Lung microvascular endothelial cell (primary cell): ENCODE measurements around the gene FAM9C. TPM values are rescaled to one million over a fixed set of nuclear protein-coding genes. Genes with fewer than 3 reads are reported as not detected.
"Not testable (repeated sequence)": the region's sequence is repeated elsewhere in the genome, so short reads cannot be mapped to it uniquely, and the experiment has no call there.

ENCODE experiments used
- DNase-seq, 2 donors: peaks; one replicate each; pipeline versions ENCODE4 v3.0.0 to v3.0.0-alpha.2; 2010; ENCODE audit warnings: low read depth in 2 of 2
- total RNA-seq: library from RNA; depleted of rRNA; stranded (reverse); fragments of >200 nt; gene quantifications from 2 replicates; pipeline ENCODE4 v1.2.1, GENCODE V29; 2014

FAM9C gene
- total RNA-seq, 1 donor from 2014 or later = not detected

GRCh38 chrX:13076176-13076961 is 31.9 kb upstream of the FAM9C start:
- peak in 1 of 2 donors; percentile 35 for DNase-seq

- no peak for DNase-seq
Measured at GRCh38 chrX:13074297-13075262, 30.2 kb upstream of the FAM9C start.

GRCh38 chrX:13069771-13070416 is 25.5 kb upstream of the FAM9C start:
- DNase-seq = peak; percentile 53 to 89

- no peak for DNase-seq
Measured at GRCh38 chrX:13068651-13069050, 24.2 kb upstream of the FAM9C start.

- DNase-seq = no peak
Measured at GRCh38 chrX:13067773-13068172, 23.4 kb upstream of the FAM9C start.

GRCh38 chrX:13066391-13066790 is 22.0 kb upstream of the FAM9C start:
- no peak for DNase-seq

- DNase-seq = no peak
Measured at GRCh38 chrX:13064599-13065143, 20.3 kb upstream of the FAM9C start.

- not testable (repeated sequence) for DNase-seq
Measured at GRCh38 chrX:13063124-13063523, 18.7 kb upstream of the FAM9C start.

- DNase-seq = not testable (repeated sequence)
Measured at GRCh38 chrX:13062331-13062730, 17.9 kb upstream of the FAM9C start.

GRCh38 chrX:13061215-13061708 is 16.8 kb upstream of the FAM9C start:
- DNase-seq = not testable (repeated sequence)

GRCh38 chrX:13059637-13060499 is 15.4 kb upstream of the FAM9C start:
- peak in 1 of 2 donors; percentile 57 for DNase-seq

- DNase-seq = no peak
Measured at GRCh38 chrX:13055486-13055885, 11.1 kb upstream of the FAM9C start.

- DNase-seq = no peak
Measured at GRCh38 chrX:13053171-13053570, 8.8 kb upstream of the FAM9C start.

GRCh38 chrX:13051529-13052172 is 7.2 kb upstream of the FAM9C start:
- peak; percentile 86 to 93 for DNase-seq

- DNase-seq = no peak
Measured at GRCh38 chrX:13051167-13051528, 6.7 kb upstream of the FAM9C start.

- DNase-seq = no peak
Measured at GRCh38 chrX:13050151-13050550, 5.7 kb upstream of the FAM9C start.

GRCh38 chrX:13048280-13048679 is 3.9 kb upstream of the FAM9C start:
- DNase-seq = peak; percentile 51 to 57

GRCh38 chrX:13047759-13048158 is 3.3 kb upstream of the FAM9C start:
- DNase-seq = no peak

GRCh38 chrX:13046141-13046855 is 1.9 kb upstream of the FAM9C start:
- no peak for DNase-seq
